GM15510 (cell line): Measurements from ENCODE around the gene COX6B2.

Experiments
- POLR2A ChIP-seq: IDR thresholded peaks from 3 replicates; pipeline ENCODE4 v1.6.1; 2011; ENCODE audit warnings: borderline replicate concordance; ENCODE audit not compliant: insufficient read length; ENCODE audit errors: extremely low read depth

COX6B2 gene

DNA sequence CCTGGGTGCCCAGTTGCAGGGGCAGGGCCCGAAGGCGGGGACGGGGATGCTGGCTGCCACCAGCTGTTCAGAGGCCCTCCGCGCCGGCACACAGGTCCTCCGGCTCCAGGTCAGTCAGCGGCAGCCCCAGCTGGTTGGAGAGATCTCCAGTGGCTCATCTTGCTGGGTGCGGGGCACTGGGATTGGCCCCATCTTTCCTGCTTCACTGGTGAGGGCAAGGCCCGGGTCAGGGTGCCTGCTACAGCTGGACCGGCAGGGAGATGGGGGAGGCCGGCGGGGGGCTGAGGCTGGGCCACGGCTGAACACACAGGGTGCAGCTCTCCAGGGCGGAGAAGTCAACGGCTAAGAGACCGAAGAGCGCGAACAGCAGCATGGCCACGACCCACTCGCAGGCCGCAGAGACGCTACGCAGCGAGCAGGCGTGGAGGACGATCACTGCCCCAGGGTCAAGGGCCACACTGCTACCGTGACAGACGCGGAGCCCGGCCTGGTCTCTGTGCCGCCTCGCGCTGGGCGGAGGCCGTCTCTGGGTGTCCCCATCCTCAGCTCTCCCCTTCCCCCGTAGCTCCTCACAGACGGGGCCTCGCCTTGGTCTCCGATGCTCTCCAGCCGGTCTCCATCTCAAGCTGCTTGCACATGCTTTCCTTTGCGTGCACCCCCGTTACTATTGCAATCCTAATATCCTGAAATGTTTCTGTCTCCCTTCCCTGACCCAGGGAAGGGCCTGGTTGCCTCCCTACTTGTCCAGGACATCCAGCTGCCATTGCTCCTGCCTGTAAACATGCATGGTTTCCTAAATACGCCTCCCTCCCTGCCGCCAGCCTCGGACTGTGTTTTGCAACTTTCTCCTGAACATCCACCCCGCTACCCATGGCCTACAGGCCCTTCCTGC is 41.7 kb downstream of the COX6B2 start:
- TF ChIP-seq POLR2A = no peak

GRCh38 chr19:55311797-55312196 is 42.7 kb downstream of the COX6B2 start:
- no peak for TF ChIP-seq POLR2A

- no peak for TF ChIP-seq POLR2A
These were observed 43.1 kb downstream of the COX6B2 start for GRCh38 chr19:55311397-55311796.

- no peak for TF ChIP-seq POLR2A
These were observed 44.0 kb downstream of the COX6B2 start for GRCh38 chr19:55310498-55310897.

- no peak for TF ChIP-seq POLR2A
These were observed 45.1 kb downstream of the COX6B2 start for GRCh38 chr19:55309448-55309847.

DNA sequence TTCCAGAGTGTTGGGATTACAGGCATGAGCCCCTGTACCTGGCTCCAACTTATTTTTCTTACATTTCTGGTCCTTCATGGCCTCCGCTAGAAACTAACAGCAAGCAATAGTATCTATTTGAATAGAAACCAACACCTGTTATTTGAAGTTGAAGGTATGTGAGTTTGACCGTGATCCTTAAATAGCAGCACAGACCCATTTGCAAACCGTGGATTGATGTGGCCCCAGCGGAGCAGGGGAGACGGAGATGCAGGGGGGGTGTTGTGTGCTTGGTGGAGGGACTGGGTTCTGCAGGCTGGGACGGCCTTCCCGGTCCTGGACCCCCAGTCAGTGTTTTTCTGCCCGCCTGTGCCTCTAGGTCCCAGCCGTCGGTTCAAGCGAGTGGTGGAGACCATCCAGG is 46.2 kb downstream of the COX6B2 start:
- TF ChIP-seq POLR2A = no peak

GRCh38 chr19:55306712-55307111 is 47.8 kb downstream of the COX6B2 start:
- TF ChIP-seq POLR2A = no peak

- no peak for TF ChIP-seq POLR2A
These were observed 48.4 kb downstream of the COX6B2 start for GRCh38 chr19:55305983-55306562.

GRCh38 chr19:55305491-55305890 is 49.0 kb downstream of the COX6B2 start:
- no peak for TF ChIP-seq POLR2A

DNA sequence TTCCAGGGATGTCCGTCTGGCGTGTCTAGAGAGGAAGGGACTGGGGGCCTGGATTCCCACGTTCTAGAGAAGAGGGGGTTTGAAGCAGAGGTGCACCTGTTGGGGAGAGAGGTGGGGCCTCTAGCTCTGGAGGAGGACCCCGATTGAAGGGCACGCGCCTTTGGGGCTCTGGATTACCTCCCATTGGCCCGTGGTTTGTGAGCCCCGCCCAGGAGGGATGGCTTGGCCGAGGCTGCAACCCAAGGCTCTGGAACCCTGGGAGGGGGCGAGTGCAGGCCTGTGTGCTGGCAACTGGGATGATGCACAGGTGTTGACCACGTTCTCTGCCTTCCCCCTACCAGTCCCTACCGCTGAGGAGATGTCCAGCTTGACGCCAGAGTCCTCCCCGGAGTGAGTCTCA is 49.5 kb downstream of the COX6B2 start:
- TF ChIP-seq POLR2A = no peak

- no peak for TF ChIP-seq POLR2A
These were observed 50.1 kb downstream of the COX6B2 start for GRCh38 chr19:55304279-55304978.

GRCh38 chr19:55303477-55303876 is 51.0 kb downstream of the COX6B2 start:
- TF ChIP-seq POLR2A = no peak

GRCh38 chr19:55302318-55302703 is 52.2 kb downstream of the COX6B2 start:
- no peak for TF ChIP-seq POLR2A

- TF ChIP-seq POLR2A = peak; percentile 22
These were observed 52.8 kb downstream of the COX6B2 start for GRCh38 chr19:55301459-55302317.
